Measurements from ENCODE around the gene LHX1.

The LHX1 gene

DNA sequence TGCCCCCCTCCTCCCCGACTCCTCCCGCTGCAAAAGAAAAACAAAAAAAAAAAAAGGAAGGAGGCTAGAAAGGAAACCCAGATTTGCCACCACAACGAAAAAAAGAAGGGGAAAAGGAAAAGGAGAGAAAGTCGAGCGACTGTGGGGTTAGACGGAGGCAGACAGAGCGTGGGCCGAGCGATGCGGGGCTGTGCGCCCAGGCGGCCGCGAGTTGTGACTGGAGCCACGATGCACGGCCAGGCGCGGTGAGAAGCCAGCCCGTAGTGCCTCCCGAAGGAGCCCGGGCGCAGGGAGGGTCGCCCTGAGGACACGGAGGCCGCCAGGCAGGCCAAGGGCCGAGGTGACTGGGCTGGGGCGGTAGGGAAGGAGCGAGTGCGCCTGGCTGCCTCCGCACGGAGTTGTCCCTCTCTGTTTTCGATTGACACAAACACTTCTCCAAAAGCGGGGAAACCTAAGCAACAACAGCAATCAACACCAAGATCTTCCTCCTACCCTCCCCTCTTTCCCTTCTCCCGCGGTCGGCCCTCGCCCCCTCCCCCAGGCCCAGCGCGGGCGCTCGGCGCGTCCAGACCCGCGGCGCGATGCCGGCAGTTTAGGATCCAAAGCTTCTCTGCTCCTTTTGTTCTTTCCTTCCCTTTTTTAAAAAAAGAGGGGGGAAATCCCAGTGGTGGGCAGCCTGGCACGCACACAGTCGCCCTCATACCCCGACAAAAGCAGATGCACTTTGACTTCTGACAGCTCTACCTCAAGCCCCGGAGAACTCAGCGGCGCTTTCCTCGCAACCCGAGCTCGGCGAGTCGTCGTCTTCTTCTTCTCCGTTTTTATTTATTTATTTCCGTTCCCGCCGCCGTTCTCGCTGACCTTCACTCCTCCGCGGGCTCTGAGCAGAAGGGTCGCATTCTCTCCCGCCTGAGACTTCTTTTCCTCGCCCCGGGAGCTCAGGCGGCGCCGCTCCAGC, at the start of gene LHX1:
Gene LHX1 (plus strand): TSS at position 475 of the 958 bp plus-strand sequence. CDS start 723 bp downstream, outside the sequence.
- no peak for DNase-seq

DNA sequence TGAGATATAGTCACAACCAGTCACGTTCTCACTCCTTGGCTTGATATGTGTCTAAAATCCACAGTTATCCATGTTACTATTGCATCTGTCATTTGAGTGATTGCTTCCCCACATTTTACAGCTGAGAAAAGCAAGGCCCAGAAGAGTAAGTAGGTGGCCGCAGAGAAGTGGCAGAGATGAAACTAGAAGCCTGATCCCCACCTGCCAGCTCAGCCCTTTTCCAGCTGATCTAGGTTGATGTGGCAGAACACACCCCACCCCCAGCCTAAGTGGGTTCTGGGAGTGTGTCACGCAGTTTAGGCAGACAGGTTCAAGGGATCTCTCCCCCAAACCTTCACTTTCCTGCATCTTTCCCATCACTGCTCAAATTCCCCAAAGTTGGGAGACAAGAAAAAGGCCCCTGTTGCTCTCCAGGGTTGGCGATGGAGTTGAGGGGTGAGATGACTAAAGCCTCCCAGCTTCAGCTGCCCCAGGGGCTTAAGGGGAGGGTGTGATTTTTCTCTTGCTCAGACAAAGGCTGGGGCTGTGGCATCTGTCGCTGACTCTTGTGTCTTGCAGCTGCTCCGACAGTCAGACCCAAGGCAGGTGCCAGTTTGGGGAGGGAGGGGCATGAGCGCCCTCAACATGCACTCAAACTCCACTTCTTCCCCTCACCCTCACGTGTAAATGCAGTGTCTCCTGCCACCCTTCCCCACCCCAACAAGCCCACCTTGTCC, 48.9 kb upstream of the LHX1 start:
- no peak for DNase-seq

DNA sequence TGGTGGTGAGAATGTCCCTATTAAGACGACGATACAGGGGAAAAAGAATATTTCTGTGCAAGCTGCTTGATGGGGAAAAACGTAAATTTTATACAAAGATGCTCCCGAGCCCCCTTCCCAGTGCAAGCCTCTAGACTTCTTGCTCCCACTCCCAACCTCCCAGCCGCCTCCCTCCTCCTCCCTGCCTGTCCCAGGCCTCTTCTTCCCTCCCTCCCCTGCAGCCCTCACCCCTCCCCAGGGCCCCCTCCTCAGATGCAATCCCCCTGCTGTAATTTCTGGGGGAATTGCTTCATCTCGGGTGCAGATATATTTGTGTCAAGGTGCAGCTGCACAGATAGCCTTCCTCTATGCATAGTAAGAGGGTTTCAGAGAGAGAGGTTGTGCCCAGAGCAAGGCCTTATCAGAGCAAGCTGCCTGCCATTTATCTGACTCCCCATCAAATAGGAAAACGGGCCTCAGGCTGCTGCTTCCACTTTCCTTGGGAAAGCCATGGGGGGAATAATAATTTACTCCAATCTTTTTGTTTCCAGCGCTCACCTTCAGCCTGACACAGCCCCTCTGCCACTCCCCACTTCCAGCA, 47.4 kb upstream of the LHX1 start:
- DNase-seq: no peak

DNA sequence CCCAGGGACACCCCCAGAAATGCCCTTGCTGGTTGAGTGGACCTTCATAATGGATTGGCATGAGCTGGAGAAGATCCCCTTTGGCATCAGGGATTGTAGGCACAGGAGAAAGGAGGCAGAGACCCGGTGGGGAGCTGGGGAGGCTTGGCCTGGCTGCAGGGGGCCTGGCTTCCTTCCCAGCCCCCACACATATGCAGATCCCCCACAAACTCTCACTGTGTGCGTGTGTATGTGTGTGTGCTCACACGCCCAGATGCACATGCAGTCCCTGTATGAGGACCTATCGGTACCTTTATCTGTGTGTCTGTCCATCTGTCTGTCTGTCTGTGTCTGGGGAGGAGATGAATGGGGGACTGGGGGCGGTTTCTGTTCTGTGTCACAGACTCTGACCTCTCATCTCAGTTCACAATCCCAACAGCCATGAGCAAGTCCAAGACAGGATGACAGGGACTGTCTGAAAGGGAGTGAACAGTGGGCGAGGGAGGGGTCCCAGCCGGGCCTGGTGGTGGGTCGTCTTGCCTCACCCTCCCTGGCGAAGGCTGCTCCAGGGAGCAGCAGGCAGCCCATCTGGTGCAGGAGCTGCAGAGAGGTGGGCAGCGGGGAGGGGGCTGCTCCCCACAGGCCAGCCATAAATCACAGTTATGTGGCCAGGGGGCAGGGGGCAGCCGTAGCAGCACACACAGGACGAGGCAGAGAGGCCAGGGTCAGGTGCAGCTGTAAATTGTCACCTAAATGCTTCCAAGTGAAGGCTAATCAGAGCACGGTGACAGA, 46.7 kb upstream of the LHX1 start:
- DNase-seq: no peak

DNA sequence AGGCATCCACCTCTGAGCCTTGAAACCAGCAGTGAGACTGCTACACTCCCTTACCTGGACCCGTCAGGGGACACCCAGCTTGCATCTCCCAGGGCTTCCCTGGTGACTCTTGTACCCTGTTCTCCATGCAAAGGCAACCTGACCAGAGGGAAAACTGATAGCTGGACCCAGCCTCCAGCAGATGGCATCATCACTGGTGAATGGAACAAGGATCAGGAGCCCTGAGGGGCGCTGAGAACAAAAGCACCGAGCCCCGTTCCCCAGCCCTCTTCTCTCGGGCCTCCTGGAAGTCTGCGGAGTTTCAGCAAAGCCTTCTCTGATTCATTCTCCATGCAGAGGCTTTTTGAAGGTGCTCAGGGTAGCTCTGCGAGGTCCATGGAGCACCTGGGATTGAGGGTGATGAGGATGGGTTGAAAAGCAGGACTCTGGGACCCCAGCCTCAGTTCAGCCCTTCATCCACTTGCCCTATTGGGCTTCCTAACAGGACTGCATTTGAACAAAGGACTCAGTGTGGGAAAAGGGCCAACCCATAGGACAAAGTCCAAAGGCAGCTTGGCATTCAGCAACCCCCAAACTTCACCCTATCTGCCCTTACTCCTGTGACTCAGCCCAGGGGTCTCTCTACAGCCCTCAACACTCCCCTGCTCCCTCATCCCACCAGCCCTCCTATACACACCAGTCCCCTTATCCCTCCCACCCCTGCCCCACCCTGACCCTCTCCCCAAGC, 45.0 kb upstream of the LHX1 start:
- DNase-seq: no peak

DNA sequence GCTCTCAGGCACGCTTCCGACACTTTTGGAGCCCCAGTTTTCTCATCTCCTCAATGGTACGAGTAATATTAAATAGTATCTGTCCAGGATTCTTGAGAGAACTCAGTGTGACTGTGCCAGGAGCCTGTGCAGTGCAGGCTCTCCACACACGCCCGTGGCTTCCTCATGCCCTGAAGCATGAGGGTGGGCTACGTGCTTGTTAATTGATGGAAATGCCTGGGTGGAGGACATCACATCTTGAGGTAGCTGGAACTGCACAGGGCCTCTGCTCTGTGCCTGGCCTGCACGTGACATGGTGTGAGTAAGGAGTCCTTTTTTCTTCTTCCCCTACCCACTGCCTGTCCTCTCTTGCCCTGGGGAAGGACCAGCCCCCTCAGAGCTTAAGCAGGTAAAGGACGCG, 43.1 kb upstream of the LHX1 start:
- DNase-seq: no peak

DNA sequence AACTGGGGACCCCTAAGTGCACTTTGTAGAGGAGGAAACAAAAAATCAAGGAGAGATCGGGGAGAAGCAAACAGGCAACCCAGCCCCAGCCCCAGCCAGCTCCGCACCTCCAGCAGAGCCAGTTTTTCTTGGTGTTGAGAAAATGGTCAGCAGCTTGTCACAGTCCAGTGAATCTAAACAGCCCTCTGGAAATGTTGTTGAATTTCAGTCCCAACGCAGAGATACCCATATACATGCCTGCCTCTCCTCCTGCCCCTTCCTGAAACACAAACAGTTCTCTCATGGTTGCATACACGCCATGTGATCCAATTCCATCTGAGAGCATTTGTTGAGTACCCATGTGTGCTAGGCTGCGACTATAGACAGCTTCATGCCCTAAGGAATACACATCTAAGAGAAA, 42.4 kb upstream of the LHX1 start:
- no peak for DNase-seq

DNA sequence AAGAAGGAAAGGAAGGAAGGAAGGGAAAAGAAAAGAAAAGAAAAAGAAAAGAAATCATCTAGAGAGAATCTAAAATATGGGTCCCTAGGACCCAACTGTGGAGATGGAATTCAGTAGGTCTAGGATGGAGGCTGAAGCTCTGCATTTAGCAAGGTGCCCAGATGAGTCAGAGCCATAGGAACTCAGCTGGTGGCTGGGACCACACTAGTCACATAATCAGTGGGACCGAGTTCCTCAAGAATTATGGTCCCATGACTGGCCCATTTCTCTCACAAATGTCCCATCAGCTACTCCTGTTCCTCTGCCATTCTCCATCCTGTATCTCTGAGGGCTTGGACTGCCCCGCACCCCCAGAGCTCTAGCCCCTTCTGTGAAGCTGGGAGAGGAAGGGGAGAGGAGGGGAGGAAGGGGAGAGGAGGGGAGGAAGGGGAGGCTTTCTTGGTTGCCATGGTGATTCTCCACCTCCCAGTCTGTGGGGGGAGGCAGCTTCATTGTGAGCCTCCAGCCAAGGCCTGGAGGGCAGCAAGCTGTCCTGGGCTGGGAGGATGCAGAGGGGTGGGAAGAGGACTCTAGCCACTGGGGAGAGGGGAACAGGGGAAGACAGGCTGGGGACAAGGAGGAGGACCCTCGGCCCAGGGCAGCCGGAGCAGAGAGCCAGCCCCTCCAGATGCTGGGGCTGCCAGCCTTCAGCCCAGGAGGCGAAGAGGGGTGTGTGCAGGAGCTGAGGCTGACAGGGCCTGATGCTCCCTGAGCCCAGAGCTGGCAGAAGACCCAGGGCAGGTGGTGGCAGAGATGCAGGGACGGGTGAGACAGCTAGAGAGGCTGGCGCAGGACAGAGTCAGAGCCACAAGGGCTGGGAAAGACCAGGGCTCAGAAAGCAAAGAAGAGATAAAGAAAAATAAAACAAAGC, 37.8 kb upstream of the LHX1 start:
- DNase-seq: no peak

DNA sequence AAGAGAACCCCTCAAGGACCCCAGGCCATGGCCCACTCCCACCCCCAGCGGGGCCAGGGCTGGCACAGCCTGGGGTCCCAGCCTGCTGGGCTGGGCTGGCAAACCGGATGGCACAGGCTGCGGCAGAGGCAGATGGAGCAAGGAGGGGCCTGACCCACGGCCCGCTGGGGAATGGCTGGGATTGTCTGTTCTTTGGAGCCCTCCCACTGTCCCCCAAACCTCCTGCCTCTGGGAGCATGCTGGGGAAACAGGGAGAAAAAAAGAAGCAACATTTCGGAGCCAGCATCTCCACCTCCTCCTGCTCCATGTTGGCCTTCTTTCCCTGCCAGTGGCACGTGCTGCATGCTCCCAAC, 37.1 kb upstream of the LHX1 start:
- DNase-seq: no peak

DNA sequence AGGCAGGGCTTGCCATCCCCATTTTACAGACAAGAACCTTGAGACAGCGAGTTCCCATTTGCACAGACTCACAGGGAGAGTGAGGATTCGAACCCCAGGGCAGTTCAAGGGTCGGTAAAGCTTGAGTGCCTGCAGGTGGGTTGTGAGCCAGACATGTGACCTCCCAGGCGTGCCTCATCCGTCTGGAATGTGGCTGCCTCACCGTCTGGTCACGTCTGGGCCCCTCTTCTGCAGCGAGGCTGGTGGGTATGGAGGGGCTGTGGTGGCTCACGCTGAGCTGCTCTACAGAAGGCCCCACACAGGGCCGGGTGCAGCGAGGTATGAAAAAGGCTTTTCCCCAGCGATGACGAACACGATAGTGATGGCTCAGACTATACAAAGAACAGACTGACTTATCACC, 35.8 kb upstream of the LHX1 start:
- DNase-seq: no peak

DNA sequence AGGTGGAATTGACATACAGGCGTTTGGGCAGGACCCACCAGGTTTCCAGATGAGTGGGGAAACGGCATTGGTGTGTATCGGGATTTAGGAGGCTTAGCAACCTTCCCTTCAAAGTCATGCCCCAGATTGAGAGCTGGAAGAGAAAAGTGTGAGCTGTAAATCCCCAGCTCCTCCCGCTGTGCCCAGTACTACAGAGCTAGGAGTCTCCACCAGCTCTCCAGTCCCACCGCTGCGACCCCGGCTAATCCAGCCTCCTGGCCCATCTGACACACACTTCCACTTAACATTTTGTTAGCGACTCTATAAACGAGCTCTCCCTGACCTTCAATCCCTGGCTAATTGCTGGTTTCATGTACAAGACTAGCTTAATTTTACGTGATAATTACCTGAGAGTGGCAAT, 29.9 kb upstream of the LHX1 start:
- no peak for DNase-seq

DNA sequence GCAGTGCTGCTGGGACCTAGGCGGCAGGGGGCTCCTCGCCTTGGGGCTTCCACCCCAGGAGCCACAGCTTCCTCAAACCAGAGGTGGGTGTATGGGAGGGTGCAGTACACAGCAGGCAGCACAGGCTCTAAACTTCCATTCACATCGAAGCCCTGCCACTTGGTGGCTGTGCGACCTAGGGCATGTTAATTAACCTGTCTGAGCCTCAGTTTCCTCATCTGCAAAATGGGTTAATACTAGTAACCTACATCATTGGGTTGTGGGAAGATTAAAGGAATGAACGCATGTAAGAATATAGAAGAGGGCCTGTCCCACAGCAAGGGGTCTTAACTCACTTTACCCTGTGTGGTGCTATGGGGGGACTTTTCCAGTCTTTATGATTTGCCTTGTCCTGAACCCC, 26.8 kb upstream of the LHX1 start:
- no peak for DNase-seq

DNA sequence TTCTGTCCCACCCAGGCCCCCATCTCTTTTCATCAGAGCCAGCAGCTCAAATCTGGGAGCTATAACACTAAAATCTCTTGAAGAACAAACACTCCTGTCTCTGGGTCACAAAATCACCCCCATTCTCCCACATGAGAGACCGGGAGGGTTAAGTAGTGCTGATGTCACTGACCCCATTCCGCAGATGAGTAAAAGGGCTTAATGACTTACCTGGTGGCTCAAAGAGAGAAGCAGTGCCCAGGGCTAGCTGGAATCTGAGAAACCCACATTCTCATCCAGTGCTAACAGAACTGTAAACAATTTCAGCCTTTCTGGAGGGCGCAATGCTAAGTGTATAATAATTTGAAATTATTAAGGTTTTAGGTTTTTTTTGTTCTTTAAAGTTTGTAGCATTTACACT, 26.3 kb upstream of the LHX1 start:
- DNase-seq: no peak

DNA sequence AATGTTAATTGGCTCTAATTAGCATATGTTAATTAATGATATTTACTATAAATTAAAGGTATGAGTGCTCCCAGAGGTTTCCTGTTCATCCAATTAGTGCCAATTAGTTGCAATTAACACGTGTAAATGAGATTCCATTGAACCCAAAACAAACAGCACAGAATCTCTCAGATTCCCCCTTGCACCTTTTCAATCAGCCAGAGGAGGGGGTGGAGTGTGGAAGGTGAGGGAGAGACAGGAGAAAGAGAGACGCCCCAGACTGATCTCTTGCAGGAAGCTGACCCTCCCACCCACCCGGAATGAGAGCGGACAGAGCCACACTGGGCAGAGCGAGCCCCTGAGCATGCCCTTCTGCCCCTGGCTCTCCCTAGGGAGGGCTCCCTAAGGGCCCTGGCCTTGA, 24.1 kb upstream of the LHX1 start:
- no peak for DNase-seq

DNA sequence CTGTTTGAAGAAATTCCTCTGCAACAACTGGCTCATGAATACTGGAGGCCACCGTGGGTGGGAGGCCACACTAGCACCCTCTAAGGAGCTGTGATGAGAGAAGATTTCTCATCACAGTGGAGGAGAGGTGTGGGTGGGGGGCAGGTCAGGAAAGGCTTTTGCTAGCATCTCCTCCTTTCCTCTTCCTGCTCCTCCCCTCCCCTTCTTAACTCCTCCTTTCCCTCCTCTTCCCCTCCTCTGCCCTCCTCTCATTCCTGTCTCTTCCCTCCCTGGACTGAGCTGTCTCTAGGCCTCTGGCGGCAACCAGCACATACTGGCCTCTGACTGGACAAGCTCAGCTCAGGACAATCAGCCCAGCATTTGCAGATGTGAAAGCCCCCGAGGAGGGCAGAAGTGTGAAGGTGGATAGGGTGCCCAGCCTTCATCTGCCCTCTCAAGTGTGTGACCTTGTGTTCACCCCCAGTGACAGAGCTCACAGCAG, 19.0 kb upstream of the LHX1 start:
- no peak for DNase-seq

DNA sequence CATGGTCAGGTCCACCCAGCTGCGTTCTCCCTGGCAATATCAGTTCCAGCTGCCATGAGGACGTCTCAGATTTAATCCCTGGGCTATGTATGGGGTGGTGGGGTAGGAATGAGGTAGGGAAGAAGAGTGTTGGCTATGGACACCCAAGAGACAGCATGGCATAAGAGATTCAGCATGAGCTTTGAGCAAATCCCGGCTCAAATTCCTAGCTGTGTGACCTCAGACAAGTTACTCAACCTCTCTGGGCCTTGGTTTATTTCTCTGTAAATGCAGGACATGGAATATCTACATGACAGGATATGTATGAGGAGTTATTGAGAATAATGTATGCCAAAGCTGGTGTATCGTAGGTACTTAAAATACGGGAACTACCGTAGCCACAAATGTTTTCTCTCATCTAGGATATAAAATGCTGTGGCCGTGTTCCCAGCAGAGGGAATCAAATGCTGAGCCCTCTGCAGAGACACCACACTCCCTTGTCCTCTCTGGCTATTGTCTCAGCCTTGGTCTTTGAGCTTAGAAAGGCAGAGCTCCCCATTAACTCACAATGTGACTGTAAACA, 17.8 kb upstream of the LHX1 start:
- DNase-seq: no peak

DNA sequence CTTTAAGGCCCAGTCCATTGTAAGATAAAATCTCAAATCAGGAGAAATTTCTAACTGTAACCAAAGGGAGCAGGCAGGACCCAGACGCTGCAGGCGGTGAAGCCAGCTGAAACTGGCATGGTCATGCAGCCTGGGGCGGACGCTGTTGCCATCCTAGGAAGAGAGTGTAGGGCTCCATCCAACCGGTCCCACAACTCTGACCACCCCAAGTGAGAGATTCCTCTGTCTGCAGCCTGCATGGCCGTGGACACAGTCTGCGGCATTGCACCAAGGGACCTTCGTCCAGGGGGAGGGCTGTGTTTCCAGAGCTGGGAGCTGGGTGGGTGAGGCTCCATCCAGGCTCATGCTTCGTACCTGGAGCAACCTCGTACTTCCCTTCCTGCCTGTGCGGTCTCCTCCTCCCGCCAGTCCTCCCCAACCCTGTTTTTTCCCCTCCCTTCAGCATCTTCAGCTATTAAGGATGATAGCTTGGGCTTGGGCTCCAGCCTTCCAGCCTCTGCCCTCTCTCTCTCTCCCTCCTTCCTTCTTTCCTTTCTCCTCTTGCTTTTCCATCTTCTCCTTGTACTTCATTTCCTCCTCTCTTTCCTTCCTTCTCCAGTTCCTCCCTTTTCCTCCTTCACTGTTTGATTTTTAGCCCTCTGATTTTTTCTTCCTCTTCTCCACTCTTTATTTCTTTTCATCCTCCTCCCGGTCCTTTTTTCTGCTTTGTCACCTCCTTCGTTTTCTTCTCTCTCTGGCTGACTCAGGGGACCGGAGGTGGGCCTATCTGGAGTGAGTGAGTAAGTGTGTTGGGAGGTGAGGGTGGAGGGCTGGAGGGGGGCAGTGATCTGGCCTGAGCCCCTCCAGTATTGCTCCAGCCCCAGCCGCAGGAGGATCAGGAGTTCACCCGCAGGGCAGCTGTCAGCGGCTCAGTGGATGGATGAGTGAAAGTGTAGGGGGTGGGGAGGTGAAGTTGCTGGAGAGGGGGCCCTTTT, 17.0 kb upstream of the LHX1 start:
- no peak for DNase-seq

DNA sequence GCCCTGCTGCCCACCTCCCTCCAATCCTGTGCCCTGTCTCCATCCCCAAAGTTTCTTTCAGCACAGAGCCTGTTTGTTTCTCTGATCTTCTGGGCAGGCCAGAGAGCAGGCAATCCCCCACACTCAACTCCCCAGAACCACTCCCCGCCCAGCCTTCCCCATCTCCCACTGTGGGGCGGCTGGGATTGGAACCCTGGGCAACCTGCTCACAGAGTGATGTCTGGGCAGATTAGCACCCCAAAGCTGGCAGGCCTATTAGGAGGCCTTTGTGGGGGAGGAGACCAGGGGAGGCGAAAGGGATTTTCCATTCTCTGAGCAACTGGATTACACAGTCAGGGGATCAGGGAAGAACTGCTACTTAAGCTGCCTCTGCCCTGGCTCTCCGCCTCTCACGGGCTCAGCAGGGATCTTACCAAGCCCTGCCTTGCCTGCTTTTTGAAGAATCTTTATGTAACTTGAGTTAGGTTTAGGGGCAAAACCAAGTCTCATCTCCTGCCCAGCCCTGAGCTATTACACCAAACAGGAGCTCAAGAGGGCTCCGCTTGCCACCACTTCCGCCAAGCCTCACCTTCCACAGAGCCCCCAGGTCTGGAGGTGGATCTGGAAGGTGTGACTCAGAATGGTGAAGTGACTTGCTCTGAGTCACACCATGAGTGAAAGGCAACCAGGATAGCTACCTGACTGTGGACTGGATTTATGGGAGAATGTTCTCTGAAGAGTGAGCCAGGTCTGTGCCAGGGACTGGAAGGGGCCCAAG, 16.0 kb upstream of the LHX1 start:
- DNase-seq: no peak

DNA sequence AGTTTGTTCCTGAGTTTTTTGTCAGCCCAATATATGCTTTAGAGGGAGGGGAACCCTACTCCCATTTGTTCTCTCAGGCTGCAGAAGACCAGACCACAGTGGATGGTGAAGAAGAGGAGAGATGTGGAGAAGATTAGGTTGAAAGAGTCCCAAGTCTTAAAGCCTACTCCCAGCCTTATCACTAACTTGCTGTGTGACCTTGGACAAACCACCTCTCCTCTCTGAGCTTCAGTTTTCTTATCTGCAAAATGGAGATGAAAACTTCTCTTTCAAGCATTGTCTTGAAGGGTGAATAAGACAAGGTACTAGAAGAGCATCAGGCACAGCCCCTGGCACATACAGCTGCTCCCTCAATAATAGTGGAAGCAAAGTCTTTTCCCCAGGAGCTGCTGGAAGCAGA, 15.1 kb upstream of the LHX1 start:
- no peak for DNase-seq

Measured in hematopoietic multipotent progenitor cell treated with erythropoietin and hydrocortisone succinate and interleukin-3 and kit ligand, for 8 days (in vitro differentiated cells).